ENCODE measurements around the gene ISLR. TPM values are rescaled to one million over a fixed set of nuclear protein-coding genes. Genes with fewer than 3 reads are reported as not detected.

ISLR gene
- total RNA-seq, 1 experiment from 2014 or later, result 0.12 TPM

GRCh38 chr15:74124759-74125158, 48.8 kb upstream of the ISLR start:
- H3K79me2 ChIP-seq (ENCODE audit: insufficient read depth, low read length), result no peaks in the 10 kb centered on the region
- no peaks in the 10 kb centered on the region for H3K36me3 ChIP-seq (ENCODE audit: control insufficient read depth in 1 of 2, insufficient read depth in 2 of 2, low read length in 2 of 2)
- intact Hi-C loops (cut with micrococcal nuclease), result loop anchor here (5.0 kb wide), 1 partner anchor 152 kb away; no protein-coding TSS in a partner anchor
- POLR2A ChIA-PET, result no interaction called here
- no peaks in the 10 kb centered on the region for H3K9me2 ChIP-seq (ENCODE audit: insufficient read depth)
- ATAC-seq (no peak), DNase-seq (ENCODE audit: low read depth, low spot score) (no peak)
- no peaks in the 10 kb centered on the region for H3K9me3 ChIP-seq (ENCODE audit: control insufficient read depth in 1 of 2, insufficient read depth in 1 of 2, low read depth in 1 of 2, low read length in 2 of 2)
- RAD21 ChIA-PET (ENCODE audit: low non-redundant PET in 1 of 2, low total read pairs in 2 of 2, uncharacterized antibody in 2 of 2, unreplicated experiment in 2 of 2), result no interaction called here
- no peak overlapping the region for H2AFZ ChIP-seq (ENCODE audit: low read depth, low read length, poor library complexity, severe bottlenecking)
- CTCF ChIA-PET, result interaction anchor here (0.7 to 2.7 kb wide), 5 partner anchors 20 to 187 kb away, joined by 3 to 21 read pairs (median 5); no protein-coding TSS in a partner anchor
- peaks cover 0 to 9% of the 10 kb centered on the region in 2 experiments; a peak in 2 of 4 replicates for H3K4me1 ChIP-seq (ENCODE audit: control insufficient read depth in 1 of 2, insufficient read depth in 2 of 2, low read length in 2 of 2)
- TF ChIP-seq CBX3 (IDR thresholded peaks at IDR 0.05; ENCODE audit: low read depth), result no peak
- TF ChIP-seq, protein P1, sequence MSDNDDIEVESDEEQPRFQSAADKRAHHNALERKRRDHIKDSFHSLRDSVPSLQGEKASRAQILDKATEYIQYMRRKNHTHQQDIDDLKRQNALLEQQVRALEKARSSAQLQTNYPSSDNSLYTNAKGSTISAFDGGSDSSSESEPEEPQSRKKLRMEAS (IDR thresholded peaks at IDR 0.05), result no peak
- no peak for TF ChIP-seq POLR2AphosphoS5 (IDR thresholded peaks at IDR 0.05; ENCODE audit: low read depth, low read length)
- TF ChIP-seq RAD21 (IDR thresholded peaks at IDR 0.05; ENCODE audit: low read depth), result no peak
- H3K9ac ChIP-seq (ENCODE audit: low read length), result no peak overlapping the region
- H3K4me2 ChIP-seq (ENCODE audit: low read length), result no peak overlapping the region
- no TSS peak for BruUV-seq (replicated peaks)
- no peak overlapping the region for H3K27ac ChIP-seq (ENCODE audit: low read depth, low read length)
- H3K4me3 ChIP-seq (replicated peaks in 1 of 2; ENCODE audit: low read depth in 1 of 2, low read length in 2 of 2), result no peak overlapping the region
- no peaks in the 10 kb centered on the region for H4K20me1 ChIP-seq (ENCODE audit: insufficient read depth)
- no peaks in the 10 kb centered on the region; the same call in 1 of the 2 replicates for H3K27me3 ChIP-seq (ENCODE audit: insufficient read depth, low read length)

DNA sequence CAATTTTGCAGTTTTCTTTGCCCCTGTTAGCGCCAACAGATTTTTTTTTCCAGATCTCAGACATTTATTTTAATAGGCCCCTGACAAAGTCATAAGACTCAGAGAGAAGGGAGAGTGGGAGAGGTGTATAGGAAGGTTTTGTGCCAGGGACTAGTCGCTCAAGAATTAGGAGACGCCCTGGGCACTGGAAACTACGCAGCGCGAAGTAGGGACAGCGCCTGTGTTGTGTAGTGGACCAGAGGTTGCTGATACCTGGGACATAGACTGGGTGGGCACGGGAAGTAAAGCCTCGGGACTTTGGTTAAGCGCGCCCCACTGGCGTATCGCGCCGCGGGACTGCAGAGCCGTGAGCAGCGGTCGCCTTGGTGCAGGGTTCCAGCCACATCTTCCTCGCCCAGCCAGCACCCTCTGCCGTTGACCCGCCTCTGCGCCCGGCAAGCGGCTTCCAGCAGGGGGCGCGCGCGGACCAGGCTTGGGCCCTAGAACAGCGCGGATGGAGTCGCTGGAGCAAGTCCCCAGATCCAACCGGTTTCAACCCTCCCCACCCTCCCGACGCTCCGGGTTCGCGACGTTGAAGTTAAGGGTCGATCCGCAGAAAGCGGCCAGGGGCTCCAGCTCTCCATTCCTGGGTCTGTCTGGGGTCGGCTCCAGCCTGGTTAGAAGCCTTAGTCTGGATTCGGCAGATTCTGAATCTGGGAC, 46.1 kb upstream of the ISLR start:
- no peak overlapping the region for H3K27ac ChIP-seq (ENCODE audit: low read depth, low read length)

More for the DNA sequence above, 46.1 kb upstream of the ISLR start:
- POLR2A ChIA-PET, result no interaction called here
- Histone ChIP-seq H3K79me2 (ENCODE audit: insufficient read depth, low read length) (no peaks in the 10 kb centered on the region), H3K9ac (ENCODE audit: low read length) (no peak overlapping the region), H3K36me3 (ENCODE audit: control insufficient read depth in 1 of 2, insufficient read depth in 2 of 2, low read length in 2 of 2) (no peaks in the 10 kb centered on the region), H2AFZ (ENCODE audit: low read depth, low read length, poor library complexity, severe bottlenecking) (peak overlapping the region; percentile 93), H3K4me2 (ENCODE audit: low read length) (peak overlapping the region; percentile 68), H3K27me3 (ENCODE audit: insufficient read depth, low read length) (no peaks in the 10 kb centered on the region), H4K20me1 (ENCODE audit: insufficient read depth) (no peaks in the 10 kb centered on the region), H3K9me3 (ENCODE audit: control insufficient read depth in 1 of 2, insufficient read depth in 1 of 2, low read depth in 1 of 2, low read length in 2 of 2) (no peaks in the 10 kb centered on the region), H3K4me1 (ENCODE audit: control insufficient read depth in 1 of 2, insufficient read depth in 2 of 2, low read length in 2 of 2) (peaks cover 0 to 9% of the 10 kb centered on the region in 2 experiments; a peak in 2 of 4 replicates), H3K4me3 (replicated peaks in 1 of 2; ENCODE audit: low read depth in 1 of 2, low read length in 2 of 2) (peak overlapping the region; percentile 32 to 33), H3K9me2 (ENCODE audit: insufficient read depth) (no peaks in the 10 kb centered on the region)
- ATAC-seq (peak; percentile 100), DNase-seq (ENCODE audit: low read depth, low spot score) (peak; percentile 69)
- no TSS peak for BruUV-seq (replicated peaks)
- intact Hi-C loops (cut with micrococcal nuclease), result loop anchor here (1.0 to 5.0 kb wide), 4 partner anchors 155 to 193 kb away; no protein-coding TSS in a partner anchor
- CTCF ChIA-PET, result interaction anchor here (1.0 to 2.7 kb wide), 3 partner anchors 176 to 193 kb away, joined by 4 to 21 read pairs (median 5); no protein-coding TSS in a partner anchor
- TF ChIP-seq EZH2 (IDR thresholded peaks at IDR 0.05) (no peak), CEBPB (IDR thresholded peaks at IDR 0.05; ENCODE audit: low read depth) (no peak), POLR2AphosphoS5 (IDR thresholded peaks at IDR 0.05; ENCODE audit: low read depth, low read length) (no peak), FOSL1 (IDR thresholded peaks at IDR 0.05; ENCODE audit: low read depth) (no peak), ZFX (IDR thresholded peaks at IDR 0.05) (no peak), ELF1 (IDR thresholded peaks at IDR 0.05; ENCODE audit: borderline replicate concordance, low read depth) (no peak), YY1 (IDR thresholded peaks at IDR 0.05; ENCODE audit: extremely low read depth, insufficient replicate concordance, low read depth, low read length) (peak; percentile 48), RAD21 (IDR thresholded peaks at IDR 0.05; ENCODE audit: low read depth) (peak; percentile 100)
- TF ChIP-seq, protein P2, sequence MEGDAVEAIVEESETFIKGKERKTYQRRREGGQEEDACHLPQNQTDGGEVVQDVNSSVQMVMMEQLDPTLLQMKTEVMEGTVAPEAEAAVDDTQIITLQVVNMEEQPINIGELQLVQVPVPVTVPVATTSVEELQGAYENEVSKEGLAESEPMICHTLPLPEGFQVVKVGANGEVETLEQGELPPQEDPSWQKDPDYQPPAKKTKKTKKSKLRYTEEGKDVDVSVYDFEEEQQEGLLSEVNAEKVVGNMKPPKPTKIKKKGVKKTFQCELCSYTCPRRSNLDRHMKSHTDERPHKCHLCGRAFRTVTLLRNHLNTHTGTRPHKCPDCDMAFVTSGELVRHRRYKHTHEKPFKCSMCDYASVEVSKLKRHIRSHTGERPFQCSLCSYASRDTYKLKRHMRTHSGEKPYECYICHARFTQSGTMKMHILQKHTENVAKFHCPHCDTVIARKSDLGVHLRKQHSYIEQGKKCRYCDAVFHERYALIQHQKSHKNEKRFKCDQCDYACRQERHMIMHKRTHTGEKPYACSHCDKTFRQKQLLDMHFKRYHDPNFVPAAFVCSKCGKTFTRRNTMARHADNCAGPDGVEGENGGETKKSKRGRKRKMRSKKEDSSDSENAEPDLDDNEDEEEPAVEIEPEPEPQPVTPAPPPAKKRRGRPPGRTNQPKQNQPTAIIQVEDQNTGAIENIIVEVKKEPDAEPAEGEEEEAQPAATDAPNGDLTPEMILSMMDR (IDR thresholded peaks at IDR 0.05 in 2 of 3, conservative IDR thresholded peaks at IDR 0.05 in 1 of 3; ENCODE audit: borderline replicate concordance in 1 of 3, insufficient read depth in 1 of 3, low read depth in 2 of 3, low read length in 2 of 3), result peak; percentile 83 to 99 (median 98)
- TF ChIP-seq, protein P3, sequence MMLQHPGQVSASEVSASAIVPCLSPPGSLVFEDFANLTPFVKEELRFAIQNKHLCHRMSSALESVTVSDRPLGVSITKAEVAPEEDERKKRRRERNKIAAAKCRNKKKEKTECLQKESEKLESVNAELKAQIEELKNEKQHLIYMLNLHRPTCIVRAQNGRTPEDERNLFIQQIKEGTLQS (IDR thresholded peaks at IDR 0.05), result no peak
- TF ChIP-seq, protein P1 (IDR thresholded peaks at IDR 0.05), result no peak
- RAD21 ChIA-PET (ENCODE audit: low non-redundant PET in 1 of 2, low total read pairs in 2 of 2, uncharacterized antibody in 2 of 2, unreplicated experiment in 2 of 2), result interaction anchor here (0.7 to 0.8 kb wide), 2 partner anchors 78 to 181 kb away, joined by 3 to 4 read pairs; no protein-coding TSS in a partner anchor

Data from HCT116 (cell line).